ENCODE measurements around the gene PCDH9.

The PCDH9 gene

GRCh38 chr13:67229481-67230403 lies at the start of gene PCDH9:
TSS of gene PCDH9 (minus strand) at chr13:67230336. CDS start at chr13:67228440, 1,896 bp downstream.
- no peak for DNase-seq

GRCh38 chr13:67278235-67278634 lies 48.1 kb upstream of the PCDH9 start:
- no peak for DNase-seq

GRCh38 chr13:67277581-67277980 lies 47.4 kb upstream of the PCDH9 start:
- no peak for DNase-seq

GRCh38 chr13:67275351-67275960 lies 45.3 kb upstream of the PCDH9 start:
- no peak for DNase-seq

- no peak for DNase-seq
Measured at GRCh38 chr13:67273001-67273400, 42.9 kb upstream of the PCDH9 start.

- DNase-seq = no peak
Measured at GRCh38 chr13:67267136-67267535, 37.0 kb upstream of the PCDH9 start.

GRCh38 chr13:67259208-67259607 lies 29.1 kb upstream of the PCDH9 start:
- no peak for DNase-seq

- no peak for DNase-seq
Measured at GRCh38 chr13:67258482-67258881, 28.3 kb upstream of the PCDH9 start.

GRCh38 chr13:67238861-67239260 lies 8.7 kb upstream of the PCDH9 start:
- DNase-seq = no peak

- DNase-seq = no peak
Measured at GRCh38 chr13:67238277-67238859, 8.2 kb upstream of the PCDH9 start.

- DNase-seq = no peak
Measured at GRCh38 chr13:67235265-67235664, 5.1 kb upstream of the PCDH9 start.

- no peak for DNase-seq
Measured at GRCh38 chr13:67232384-67232783, 2.2 kb upstream of the PCDH9 start.

- DNase-seq = no peak
Measured at GRCh38 chr13:67231289-67232000, 1.3 kb upstream of the PCDH9 start.

GRCh38 chr13:67230404-67231288 lies 510 bp upstream of the PCDH9 start:
- DNase-seq = no peak

GRCh38 chr13:67228916-67229315 lies 1.2 kb downstream of the PCDH9 start:
- DNase-seq = no peak

- DNase-seq = no peak
Measured at GRCh38 chr13:67228031-67228430, 2.1 kb downstream of the PCDH9 start.

GRCh38 chr13:67227131-67227983 lies 2.8 kb downstream of the PCDH9 start:
- no peak for DNase-seq

GRCh38 chr13:67226696-67227095 lies 3.4 kb downstream of the PCDH9 start:
- DNase-seq = no peak

- no peak for DNase-seq
Measured at GRCh38 chr13:67225252-67226159, 4.6 kb downstream of the PCDH9 start.
